ENCODE results near the gene TMEM145.

DNA sequence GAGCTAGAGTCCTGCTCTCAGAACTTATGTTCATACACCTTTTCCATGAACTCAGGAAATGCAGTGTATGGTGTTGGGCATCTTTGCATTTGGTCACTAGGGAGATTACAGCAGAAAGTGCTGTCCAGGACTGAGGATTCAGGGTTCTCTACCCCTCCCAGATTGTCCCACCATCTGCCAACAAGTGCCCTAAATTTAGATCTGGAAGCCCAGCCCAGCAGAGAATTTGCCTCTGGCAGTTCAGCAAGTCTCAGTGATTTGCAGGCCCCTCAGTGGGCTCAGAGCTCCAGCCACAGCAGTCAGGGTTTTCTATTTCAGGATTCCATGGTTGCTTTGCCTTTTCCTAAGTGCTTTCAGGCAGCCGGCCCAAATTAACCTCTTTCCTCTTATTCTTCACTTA, 53.6 kb downstream of the TMEM145 start:
- TF ChIP-seq, protein P1, sequence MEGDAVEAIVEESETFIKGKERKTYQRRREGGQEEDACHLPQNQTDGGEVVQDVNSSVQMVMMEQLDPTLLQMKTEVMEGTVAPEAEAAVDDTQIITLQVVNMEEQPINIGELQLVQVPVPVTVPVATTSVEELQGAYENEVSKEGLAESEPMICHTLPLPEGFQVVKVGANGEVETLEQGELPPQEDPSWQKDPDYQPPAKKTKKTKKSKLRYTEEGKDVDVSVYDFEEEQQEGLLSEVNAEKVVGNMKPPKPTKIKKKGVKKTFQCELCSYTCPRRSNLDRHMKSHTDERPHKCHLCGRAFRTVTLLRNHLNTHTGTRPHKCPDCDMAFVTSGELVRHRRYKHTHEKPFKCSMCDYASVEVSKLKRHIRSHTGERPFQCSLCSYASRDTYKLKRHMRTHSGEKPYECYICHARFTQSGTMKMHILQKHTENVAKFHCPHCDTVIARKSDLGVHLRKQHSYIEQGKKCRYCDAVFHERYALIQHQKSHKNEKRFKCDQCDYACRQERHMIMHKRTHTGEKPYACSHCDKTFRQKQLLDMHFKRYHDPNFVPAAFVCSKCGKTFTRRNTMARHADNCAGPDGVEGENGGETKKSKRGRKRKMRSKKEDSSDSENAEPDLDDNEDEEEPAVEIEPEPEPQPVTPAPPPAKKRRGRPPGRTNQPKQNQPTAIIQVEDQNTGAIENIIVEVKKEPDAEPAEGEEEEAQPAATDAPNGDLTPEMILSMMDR (IDR thresholded peaks at IDR 0.05 in 2 of 3, conservative IDR thresholded peaks at IDR 0.05 in 1 of 3; ENCODE audit: insufficient read depth in 2 of 3, low read depth in 1 of 3, low read length in 3 of 3), result no peak
- TF ChIP-seq, protein P2, sequence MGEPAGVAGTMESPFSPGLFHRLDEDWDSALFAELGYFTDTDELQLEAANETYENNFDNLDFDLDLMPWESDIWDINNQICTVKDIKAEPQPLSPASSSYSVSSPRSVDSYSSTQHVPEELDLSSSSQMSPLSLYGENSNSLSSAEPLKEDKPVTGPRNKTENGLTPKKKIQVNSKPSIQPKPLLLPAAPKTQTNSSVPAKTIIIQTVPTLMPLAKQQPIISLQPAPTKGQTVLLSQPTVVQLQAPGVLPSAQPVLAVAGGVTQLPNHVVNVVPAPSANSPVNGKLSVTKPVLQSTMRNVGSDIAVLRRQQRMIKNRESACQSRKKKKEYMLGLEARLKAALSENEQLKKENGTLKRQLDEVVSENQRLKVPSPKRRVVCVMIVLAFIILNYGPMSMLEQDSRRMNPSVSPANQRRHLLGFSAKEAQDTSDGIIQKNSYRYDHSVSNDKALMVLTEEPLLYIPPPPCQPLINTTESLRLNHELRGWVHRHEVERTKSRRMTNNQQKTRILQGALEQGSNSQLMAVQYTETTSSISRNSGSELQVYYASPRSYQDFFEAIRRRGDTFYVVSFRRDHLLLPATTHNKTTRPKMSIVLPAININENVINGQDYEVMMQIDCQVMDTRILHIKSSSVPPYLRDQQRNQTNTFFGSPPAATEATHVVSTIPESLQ (CRISPR knock-in tag; IDR thresholded peaks at IDR 0.05), result no peak
- TF ChIP-seq, protein P3, sequence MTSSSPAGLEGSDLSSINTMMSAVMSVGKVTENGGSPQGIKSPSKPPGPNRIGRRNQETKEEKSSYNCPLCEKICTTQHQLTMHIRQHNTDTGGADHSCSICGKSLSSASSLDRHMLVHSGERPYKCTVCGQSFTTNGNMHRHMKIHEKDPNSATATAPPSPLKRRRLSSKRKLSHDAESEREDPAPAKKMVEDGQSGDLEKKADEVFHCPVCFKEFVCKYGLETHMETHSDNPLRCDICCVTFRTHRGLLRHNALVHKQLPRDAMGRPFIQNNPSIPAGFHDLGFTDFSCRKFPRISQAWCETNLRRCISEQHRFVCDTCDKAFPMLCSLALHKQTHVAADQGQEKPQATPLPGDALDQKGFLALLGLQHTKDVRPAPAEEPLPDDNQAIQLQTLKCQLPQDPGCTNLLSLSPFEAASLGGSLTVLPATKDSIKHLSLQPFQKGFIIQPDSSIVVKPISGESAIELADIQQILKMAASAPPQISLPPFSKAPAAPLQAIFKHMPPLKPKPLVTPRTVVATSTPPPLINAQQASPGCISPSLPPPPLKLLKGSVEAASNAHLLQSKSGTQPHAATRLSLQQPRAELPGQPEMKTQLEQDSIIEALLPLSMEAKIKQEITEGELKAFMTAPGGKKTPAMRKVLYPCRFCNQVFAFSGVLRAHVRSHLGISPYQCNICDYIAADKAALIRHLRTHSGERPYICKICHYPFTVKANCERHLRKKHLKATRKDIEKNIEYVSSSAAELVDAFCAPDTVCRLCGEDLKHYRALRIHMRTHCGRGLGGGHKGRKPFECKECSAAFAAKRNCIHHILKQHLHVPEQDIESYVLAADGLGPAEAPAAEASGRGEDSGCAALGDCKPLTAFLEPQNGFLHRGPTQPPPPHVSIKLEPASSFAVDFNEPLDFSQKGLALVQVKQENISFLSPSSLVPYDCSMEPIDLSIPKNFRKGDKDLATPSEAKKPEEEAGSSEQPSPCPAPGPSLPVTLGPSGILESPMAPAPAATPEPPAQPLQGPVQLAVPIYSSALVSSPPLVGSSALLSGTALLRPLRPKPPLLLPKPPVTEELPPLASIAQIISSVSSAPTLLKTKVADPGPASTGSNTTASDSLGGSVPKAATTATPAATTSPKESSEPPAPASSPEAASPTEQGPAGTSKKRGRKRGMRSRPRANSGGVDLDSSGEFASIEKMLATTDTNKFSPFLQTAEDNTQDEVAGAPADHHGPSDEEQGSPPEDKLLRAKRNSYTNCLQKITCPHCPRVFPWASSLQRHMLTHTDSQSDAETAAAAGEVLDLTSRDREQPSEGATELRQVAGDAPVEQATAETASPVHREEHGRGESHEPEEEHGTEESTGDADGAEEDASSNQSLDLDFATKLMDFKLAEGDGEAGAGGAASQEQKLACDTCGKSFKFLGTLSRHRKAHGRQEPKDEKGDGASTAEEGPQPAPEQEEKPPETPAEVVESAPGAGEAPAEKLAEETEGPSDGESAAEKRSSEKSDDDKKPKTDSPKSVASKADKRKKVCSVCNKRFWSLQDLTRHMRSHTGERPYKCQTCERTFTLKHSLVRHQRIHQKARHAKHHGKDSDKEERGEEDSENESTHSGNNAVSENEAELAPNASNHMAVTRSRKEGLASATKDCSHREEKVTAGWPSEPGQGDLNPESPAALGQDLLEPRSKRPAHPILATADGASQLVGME (CRISPR knock-in tag; IDR thresholded peaks at IDR 0.05), result no peak

Data from K562 (cell line).